Stomach (tissue), 4 donors: ENCODE results near the gene RALGAPA2.

Experiments used
- EP300 ChIP-seq: sonication (generic); formaldehyde crosslinking; IDR thresholded peaks from one replicate; pipeline ENCODE4 v1.6.1; 2017; ENCODE audit warnings: antibody characterized with exemption
- POLR2AphosphoS5 ChIP-seq, 3 donors: sonication (generic); formaldehyde crosslinking; IDR thresholded peaks; one replicate each; pipeline ENCODE4 v1.6.1; 2016; ENCODE audit warnings: antibody characterized with exemption in 3 of 3

DNA sequence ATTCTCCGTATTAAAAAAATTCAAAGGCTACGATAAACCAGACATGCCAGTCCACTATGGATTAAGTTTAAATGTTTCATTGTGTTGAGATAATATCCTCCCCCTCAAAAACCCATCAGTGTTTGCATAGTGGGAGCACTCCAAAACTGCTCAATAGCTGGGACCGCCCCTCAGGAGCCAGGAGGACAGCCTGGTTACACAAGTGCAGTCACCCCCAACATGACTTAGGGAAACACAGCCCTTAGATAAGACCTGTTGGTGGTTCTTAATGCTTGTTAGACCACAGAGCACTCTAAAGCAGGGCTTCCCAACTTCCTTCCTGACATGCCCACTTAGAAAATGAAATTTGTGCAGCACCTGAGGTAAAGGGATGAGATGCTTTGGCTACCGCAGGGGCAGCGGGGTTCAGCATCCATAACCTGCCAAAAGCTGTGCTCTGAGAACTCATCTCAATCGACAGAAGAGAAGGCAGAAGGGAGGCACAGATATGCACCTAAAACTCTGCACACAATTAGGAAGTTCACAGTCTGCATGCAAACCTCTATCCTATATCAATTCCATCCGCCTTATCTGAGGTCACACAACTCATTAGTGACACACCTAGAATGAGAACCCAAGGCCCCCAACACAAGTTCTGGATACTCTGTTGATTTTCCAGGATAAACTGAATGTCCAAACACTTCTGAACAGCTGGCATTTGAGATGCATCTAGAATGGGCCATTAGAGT is 74.3 kb downstream of the RALGAPA2 start:
- TF ChIP-seq POLR2AphosphoS5 (IDR thresholded peaks at IDR 0.05) = no peak
- no peak for TF ChIP-seq EP300
